Raji (cell line): Measurements from ENCODE around the gene KCNB1.

Experiments used
- POLR2A ChIP-seq: IDR thresholded peaks from 2 replicates; pipeline ENCODE4 v1.6.1; 2011; ENCODE audit warnings: low read depth, low read length, control low read depth; ENCODE audit not compliant: insufficient read depth

Gene KCNB1

DNA sequence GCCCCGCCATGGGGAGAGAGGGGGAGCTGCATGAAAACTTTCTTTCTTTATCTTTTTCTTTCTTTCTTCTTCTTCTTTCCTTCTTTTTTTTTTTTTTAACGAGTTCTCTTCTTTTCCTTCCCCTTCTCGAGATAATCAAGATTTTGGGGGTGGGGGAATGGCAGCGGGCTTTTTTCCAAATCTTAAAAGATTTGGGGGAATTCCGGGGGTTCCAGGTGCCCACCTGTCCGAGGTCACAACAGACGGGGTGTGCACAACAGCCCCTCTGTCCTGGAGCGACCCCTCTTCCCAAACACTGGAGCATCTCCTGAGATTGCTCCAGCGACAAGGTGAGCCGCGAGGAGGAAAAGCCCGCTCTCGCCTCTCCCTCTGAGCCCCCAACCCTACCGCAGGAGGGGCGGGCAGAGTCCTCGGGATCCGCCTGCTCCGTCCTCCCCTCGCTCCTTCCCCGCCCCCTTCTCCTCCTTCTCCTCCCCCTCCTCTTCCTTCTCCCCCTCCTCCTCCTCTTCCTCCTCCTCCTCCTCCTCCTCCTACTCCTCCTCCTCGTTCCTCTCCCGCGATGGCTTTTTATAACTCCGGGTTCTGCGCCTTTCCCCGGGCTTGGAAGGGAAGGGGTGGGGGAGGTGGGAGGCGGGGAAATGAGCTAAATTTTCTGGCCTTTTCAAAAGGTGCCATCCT is 689 bp upstream of the KCNB1 start:
- TF ChIP-seq POLR2A = no peak

DNA sequence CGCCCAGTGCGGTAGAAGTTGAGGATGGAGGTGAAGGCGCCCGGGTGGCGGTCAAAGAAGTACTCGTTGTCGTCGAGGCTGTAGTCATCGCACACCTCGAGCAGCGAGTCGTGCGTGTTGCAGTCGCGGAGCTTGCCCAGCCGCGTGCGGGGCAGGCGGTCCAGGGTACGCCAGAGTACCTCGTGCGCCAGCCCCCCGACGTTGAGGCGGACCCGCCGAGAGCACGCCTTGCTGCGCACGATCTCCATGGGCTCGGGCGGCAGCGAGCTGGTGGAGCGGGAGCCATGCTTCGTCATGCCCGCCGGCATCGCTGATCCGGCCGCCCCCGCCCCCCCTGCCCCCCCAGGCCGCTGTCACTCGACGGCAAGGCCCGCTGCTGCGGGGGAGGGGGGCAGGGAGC is 295 bp downstream of the KCNB1 start:
- no peak for TF ChIP-seq POLR2A

DNA sequence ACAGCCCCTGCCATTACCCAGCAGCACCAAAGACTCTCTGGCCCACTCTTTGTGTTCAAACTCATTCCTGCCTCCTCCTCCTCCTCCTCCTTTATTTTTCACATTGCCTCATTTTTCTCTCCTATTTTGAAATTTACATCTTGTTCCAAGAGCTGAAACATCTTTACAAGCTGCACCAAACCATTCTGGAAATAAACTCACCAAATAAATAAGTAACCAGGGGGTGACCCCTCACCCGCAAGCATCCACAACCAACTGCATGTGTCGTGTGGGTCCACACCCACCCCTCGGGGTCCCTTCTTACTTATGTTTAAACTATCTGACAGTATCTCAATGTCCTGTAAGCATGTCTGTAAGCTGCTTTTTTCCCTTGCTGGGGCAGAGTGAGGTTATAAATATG is 1.4 kb downstream of the KCNB1 start:
- TF ChIP-seq POLR2A = no peak

DNA sequence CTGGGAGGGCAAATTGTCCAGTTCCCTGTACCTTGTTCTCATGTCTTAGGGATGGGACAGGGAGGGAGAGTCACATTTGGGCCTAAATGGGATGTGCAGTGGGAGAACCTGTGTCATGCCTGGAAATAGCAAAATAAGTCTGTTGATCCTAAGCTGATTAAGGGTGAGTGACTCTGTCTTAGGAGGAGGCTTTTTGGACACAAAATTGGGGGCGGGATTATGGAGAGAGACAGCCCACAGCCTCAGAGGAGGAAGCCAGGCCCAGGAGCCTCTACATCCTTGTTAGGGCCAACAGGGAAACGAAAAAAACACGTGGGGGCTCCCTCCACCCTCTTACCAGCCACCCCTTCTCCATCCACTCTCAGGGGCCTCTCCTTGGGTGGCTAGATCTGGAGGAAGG is 2.2 kb downstream of the KCNB1 start:
- no peak for TF ChIP-seq POLR2A

DNA sequence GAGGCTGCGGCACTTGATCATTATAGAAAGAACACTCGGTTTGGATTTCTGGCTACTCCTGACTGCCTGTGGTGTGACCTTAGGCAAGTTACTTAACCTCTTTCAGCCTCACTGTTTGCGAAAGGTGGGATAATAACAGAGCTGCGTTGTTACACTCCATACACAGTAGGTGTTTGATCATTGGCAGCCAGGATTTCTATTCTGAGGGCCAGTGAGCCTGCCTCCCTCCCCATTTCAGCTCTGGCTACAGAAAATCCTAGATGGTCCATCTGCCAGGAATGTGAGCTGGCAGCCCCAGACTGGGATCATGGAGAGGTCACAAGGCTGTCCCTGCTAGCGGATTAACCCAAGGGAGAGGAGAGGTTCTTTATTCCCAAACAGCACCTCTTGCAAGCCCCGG is 2.7 kb downstream of the KCNB1 start:
- no peak for TF ChIP-seq POLR2A

DNA sequence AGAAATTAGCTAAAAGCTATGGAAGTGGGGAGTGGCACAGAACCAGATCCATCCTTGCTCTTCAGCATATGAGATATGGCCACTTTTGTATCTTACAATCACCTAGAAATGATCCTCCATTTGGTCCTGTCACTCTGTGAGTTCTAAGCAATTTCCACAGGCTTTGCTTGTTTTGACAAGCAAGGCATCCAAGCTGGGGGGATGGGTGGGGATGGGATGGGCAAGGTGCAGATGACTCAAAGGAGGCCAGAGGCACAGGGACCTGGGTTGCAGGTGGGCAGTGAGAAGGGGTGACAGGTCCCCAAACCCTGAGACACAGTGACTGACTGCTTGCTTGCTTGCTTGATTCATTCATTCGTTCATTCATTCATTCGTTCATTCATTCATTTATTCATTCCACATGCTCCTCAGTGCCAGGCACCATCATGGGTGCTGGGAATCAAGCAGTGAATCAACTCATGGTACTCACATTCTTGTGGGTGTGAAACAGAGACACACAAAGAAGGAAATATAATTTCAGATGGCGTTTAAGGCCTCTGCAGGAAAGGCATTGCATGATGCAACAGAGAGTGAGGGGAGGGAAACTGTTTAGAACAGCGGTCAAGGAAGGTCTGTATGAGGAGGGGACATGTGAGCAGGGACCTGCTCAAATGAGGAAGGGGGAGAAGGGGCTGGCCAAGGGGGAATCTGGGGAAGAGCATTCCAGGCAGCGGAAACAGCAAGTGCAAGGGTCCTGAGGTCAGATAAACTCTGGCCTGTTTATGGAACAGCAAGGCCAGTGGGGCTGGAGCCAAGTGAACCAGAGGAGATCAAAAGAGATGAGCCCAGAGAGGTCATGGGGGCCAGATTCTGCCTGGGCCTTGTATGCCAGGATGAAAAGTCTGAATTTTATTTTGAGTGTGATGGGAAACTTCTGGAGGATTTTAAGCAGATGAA is 3.4 kb downstream of the KCNB1 start:
- no peak for TF ChIP-seq POLR2A

DNA sequence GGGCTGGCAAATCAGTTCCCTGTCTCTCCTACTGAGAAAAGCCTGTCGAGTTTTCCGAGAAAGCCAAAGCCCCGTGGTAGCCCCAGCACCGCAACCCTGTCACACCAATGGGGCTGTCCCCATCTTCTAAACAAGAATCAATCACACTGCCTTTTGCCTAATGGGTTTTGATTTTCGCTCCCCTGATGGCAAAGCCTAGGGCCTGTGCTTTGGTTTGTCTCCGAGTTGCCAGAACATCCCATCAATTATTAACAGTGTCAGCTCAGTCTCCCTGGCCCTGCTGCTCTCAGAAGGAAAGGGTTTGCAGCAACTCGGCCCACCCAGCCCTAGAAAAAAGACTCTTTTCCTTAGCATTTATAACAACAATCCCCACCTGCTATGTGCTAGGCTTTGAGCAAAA is 4.2 kb downstream of the KCNB1 start:
- no peak for TF ChIP-seq POLR2A

DNA sequence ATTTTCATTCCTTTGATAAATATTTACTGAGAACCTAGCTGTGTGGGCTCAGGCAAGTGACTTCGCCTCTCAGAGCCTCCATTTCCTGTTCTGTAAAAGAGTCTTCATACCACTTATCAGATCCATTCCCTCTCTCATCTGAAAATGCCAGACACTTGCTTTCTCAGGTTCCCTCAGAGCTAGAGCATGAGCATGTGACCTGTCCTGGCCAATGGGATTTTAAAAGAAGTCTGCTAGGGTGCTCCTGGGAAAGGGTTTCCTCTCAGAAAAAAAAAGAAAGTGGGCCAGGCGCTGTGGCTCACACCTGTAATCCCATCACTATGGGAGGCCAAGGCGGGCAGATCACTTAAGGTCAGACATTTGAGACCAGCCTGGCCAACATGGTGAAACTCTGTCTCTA is 5.3 kb downstream of the KCNB1 start:
- no peak for TF ChIP-seq POLR2A

DNA sequence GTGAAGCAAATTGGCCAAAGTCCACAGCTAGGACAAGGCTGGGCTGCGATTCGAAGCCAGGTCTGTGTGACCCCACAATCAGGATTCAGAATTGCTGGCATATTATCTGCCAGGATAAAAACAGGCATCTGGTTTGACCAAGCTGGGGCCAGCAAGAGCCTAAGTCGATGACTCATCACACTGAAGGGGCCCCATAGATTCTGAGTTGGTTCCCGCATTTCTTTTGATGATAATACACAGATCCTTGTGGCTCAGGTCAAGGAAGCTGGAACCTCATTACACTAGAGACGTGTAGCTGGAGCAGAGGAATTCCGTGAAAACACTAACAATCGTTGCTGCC is 6.5 kb downstream of the KCNB1 start:
- TF ChIP-seq POLR2A = no peak

DNA sequence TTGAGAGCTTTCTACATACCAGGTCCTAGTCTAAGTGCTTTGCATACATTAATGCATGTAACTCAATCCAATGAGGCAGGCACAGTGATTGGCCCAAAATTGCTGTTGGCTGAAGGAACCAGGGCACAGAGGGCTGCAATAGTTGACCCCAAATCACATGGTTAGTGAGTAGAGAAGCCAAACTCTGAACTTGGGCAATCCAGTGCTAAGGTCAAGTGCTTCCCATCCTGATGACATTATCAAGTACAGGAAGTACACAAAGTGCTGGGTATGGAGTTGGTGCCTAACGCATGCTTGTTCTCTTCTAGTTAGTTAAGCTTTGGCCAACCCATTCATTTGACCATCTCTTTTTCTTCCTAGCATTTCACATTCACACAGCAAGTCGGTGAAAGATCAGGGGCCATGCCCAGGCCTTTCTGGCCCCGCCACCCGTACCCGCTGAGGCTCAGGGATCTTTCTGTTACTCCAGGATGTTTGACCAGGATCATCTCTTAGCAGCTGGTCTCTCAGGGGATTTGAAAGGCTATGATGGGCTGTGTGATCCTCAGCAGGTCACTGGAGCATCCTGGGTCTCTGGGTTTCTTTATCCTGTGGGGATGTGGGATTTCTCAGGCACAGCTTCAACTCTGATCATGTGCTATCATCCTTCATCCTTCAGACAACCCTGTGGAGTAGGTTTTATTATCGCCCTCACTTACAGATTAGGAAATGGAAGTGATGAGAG is 7.0 kb downstream of the KCNB1 start:
- no peak for TF ChIP-seq POLR2A

DNA sequence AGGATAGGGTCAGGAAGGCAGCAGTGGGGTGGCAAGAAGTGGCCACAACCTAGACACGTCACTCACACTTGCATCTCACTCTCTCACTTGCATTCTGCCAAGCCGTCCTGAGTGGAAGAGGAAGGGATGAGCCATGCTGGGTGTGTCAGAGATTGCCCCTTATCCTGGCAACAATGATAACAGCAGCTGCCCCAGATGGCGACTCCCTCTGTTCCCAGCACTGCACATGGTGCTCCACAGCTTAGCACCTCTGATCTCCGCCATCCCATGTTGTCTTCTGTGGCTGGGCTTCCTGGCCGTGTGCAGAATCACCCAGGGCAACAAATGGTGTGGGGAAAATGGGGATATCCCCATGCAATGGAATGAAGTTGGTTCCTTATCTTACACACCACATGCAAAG is 11.1 kb downstream of the KCNB1 start:
- TF ChIP-seq POLR2A = no peak

DNA sequence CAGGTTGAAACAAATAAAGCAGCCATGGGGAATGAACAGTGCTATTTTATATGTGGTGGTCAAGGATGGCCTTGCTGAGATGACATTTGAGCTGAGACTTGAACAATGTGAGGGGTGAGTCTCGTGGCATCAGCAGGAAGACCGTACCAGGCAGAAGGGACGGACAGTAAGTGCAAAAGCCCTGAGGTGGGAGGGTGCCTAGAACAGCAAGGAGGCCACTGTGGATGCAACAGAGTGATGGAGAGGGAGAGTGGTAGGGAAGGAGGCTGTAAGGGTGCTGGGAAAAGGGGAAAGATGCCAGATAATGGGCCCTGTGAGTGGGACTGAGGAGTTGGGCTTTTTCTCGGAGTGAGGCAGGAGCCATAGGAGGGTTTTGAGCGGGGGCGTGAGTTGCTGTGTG is 11.5 kb downstream of the KCNB1 start:
- TF ChIP-seq POLR2A = no peak

DNA sequence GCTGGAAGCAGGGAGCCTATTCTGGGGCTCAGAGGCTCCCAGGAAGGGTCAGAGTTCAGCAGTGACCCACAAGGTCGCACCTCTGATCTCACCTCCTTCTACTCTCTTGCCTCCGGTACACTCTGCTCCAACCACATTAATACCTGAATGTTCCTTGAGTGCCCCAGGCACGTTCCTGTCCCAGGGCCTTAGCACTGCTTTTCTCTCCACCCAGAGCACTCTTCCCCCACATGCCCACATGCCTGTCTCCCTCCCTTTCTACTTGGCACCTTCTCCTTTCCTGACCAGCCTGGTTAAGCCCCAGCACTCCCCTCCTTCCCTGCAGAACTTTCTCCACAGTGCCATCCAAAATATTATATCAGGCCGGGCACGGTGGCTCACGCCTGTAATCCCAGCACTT is 13.4 kb downstream of the KCNB1 start:
- no peak for TF ChIP-seq POLR2A

DNA sequence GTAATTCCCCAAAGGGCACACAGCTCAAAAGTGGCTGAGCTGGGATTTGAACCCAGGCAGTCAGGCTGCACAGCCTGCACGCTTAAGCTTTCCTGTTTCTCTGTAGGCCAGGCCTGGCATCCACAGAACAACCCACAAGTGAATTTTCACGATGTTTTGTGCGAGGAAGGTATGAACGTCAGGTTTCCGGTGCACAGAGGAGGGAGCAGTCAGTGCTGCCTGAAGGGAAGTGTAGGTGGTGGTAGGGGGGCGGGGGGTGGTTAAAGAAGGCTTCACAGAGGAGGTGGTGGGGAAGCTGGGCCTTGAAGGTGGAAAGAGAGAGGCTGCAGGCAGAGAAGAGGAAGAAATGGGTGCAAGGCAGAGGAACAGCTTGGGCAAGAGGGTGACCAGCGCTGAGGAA is 14.1 kb downstream of the KCNB1 start:
- TF ChIP-seq POLR2A = no peak

DNA sequence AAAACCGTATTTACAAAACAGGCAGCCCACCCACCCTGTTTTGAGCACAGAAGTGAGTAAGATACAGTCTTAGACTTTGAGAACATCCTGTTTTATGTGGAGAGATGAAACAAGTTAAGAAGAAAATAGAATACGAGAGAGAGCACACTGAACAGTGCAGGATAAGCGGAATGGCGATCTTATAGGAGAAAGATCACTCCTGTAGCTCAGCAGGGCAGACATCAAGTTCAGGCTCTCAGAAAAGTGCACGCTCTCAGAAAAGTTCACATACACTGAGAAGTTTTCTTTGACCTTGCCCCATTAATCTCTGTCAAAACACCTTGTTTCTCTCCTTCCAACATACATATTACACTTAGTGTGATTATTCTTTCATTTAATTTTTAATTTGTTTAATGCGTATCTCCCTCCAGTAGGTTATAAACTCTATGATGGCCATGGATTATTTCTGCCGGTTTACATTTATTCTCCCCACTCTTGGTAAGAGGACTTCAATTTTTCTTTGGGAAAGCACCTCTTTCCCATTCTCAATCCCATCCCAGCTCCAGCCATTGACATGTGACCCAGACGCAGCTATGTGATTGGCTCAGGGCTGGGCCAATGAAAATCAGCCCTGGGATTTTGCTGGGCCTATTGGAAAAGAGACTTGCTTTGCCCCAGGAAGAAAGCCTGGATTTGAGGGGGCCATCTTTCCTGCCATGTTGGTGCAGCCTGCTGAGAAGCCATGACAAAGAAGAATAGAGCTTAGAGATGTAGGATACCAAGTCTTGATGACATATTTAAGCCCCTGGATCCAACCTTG is 16.2 kb downstream of the KCNB1 start:
- TF ChIP-seq POLR2A = no peak

DNA sequence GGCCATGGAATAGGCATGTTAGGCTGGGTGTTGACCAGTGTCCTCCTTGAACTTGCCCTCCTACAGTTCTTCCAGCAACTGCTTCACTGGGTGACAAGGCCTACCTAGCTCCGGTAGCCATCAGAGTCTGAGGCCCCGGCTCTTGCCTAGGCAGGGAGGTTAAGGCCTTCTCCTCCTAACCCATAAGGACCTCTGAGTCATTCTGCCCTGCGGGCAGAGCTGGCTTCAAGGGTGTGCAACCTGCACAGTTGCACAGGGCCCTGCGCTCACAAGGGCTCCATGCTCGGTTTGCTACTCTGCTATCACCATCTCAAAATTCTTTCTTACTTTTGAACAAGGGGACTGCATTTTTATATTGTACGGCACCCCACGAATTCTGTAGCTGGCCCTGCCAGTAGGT is 17.9 kb downstream of the KCNB1 start:
- TF ChIP-seq POLR2A = no peak

DNA sequence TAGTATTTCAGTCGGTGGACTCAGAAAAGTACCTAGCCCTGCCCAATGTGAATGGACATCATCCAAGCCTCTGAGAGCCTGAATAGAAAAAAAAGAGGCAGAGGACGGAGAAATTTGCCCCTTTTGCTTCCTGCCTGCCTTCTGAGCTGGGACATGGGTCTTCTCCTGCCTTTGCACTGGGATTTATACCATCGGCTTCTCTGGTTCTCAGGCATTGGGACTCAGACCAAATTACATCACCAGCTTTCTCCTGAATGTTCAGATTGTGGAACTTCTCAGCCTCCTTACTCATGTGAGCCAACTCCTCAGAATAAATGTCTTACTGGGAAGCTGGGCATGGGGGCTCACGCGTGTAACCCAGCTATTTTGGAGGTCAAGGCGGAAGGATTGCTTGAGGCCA is 19.8 kb downstream of the KCNB1 start:
- TF ChIP-seq POLR2A = no peak
